ENCODE results near the gene CHD3.

DNA sequence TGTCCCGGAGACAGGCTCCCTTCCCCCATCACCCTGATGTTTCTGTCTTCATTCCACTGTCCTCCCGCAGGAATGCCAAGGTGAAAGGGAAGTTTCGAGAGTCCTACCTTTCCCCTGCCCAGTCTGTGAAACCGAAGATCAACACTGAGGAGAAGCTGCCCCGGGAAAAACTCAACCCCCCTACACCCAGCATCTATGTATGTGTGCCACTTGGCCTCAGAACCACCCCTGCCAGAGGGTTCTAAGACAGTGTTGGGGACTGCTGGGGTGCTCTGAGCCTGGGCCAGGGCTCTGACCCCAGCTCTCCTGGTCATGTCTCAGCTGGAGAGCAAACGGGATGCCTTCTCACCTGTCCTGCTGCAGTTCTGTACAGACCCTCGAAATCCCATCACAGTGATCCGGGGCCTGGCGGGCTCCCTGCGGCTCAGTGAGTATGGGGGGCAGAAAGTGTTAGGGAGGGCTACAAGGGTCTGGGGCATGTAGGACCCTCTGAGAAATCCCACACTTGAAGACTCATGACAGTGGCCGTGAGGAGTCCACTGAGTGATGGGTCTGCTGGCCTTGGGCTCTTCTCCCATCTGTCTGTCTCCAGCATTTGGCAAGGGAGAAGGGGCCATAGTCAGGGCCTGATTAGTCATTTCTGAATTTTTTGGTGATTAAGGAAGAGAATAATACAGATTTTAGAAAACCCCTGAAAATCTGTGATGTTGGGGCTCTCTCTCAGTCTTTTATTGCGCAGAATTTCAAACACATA is 38.7 kb upstream of the CHD3 start:
- TF ChIP-seq REXO4 (CRISPR knock-in tag; IDR thresholded peaks at IDR 0.05; ENCODE audit: borderline replicate concordance) = no peak
- no peak for TF ChIP-seq CEBPG (CRISPR knock-in tag; IDR thresholded peaks at IDR 0.05)
- no peak for TF ChIP-seq GABPA (IDR thresholded peaks at IDR 0.05; ENCODE audit: low read depth, low read length)
- TF ChIP-seq GABPA (CRISPR knock-in tag; IDR thresholded peaks at IDR 0.05; ENCODE audit: low read depth) = no peak
- no peak for TF ChIP-seq CHD2 (IDR thresholded peaks at IDR 0.05; ENCODE audit: low read depth, low read length)
- TF ChIP-seq, protein P1, sequence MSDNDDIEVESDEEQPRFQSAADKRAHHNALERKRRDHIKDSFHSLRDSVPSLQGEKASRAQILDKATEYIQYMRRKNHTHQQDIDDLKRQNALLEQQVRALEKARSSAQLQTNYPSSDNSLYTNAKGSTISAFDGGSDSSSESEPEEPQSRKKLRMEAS (IDR thresholded peaks at IDR 0.05) = no peak
- TF ChIP-seq, protein P2, sequence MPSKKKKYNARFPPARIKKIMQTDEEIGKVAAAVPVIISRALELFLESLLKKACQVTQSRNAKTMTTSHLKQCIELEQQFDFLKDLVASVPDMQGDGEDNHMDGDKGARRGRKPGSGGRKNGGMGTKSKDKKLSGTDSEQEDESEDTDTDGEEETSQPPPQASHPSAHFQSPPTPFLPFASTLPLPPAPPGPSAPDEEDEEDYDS (CRISPR knock-in tag; IDR thresholded peaks at IDR 0.05) = no peak
